GM12878 (cell line): ENCODE data around the gene VDR. TPM values are rescaled to one million over a fixed set of nuclear protein-coding genes. Genes with fewer than 3 reads are reported as not detected.

Source experiments
- ATAC-seq: fragments of 200-7000 bp; cut with Tn5 transposase; 3 replicates; pipeline ENCODE4 v1.9.1; 2020; ENCODE audit warnings: mild to moderate bottlenecking, moderate library complexity
- BruUV-seq: library from RNA; stranded (reverse); fragments of 400-500 nt; replicated peaks from 2 replicates; lab custom pipeline; 2021; lab: Mats Ljungman, UMichigan
- CTCF ChIA-PET: fragments of 300-600 bp; sonication (Branson Sonifier 250); formaldehyde crosslinking; extraction: SDS; loops from one replicate; lab custom pipeline; 2021; ENCODE audit warnings: inconsistent platforms; lab: Yijun Ruan, JAX
- POLR2A ChIA-PET: fragments of 350-600 bp; formaldehyde crosslinking; extraction: SDS; loops from one replicate; lab custom pipeline; 2021; ENCODE audit warnings: inconsistent platforms; lab: Charles Lee
- RAD21 ChIA-PET: fragments of 300-600 bp; sonication (Branson Sonifier 250); formaldehyde crosslinking; loops from one replicate; lab custom pipeline; 2023; ENCODE audit warnings: antibody characterized with exemption; ENCODE audit not compliant: unreplicated experiment; lab: Charles Lee
- SMC1A ChIA-PET: fragments of 300-600 bp; sonication (Branson Sonifier 250); formaldehyde crosslinking; loops from one replicate; lab custom pipeline; 2023; ENCODE audit not compliant: unreplicated experiment, uncharacterized antibody; lab: Charles Lee
- DNase-seq: peaks from one replicate; pipeline ENCODE4 v3.0.0-alpha.2; 2011; ENCODE audit warnings: low read depth, low spot score
- FAIRE-seq: peaks from 3 replicates; lab custom pipeline; 2011; peaks lifted over from hg19 to GRCh38; lab: Jason Lieb, UNC
- H2AFZ ChIP-seq: 2 replicates; pipeline ENCODE4 v1.6.0; 2011; ENCODE audit warnings: low read depth, low read length, control low read depth; ENCODE audit not compliant: control insufficient read depth
- H3K27ac ChIP-seq: 2 replicates; pipeline ENCODE4 v1.5.1; 2011; ENCODE audit warnings: control low read depth; ENCODE audit not compliant: control insufficient read depth, insufficient read depth
- H3K27me3 ChIP-seq, 2 experiments: replicated peaks in 1 of 2; 2 replicates each; pipeline versions ENCODE4 v1.6.0 to v1.6.1; 2011; ENCODE audit warnings: low read length in 1 of 2; ENCODE audit not compliant: control insufficient read depth in 2 of 2, insufficient read depth in 2 of 2
- H3K36me3 ChIP-seq, 2 experiments: 2 replicates each; pipeline ENCODE4 v1.5.1; 2011; ENCODE audit warnings: low read length in 1 of 2; ENCODE audit not compliant: control insufficient read depth in 2 of 2, insufficient read depth in 2 of 2
- H3K4me1 ChIP-seq: 2 replicates; pipeline ENCODE4 v1.6.1; 2011; ENCODE audit warnings: mild to moderate bottlenecking, low read length, moderate library complexity, mixed read lengths; ENCODE audit not compliant: control insufficient read depth, insufficient read depth
- H3K4me2 ChIP-seq: 2 replicates; pipeline ENCODE4 v1.6.0; 2011; ENCODE audit warnings: control low read depth; ENCODE audit not compliant: control insufficient read depth, insufficient read depth
- H3K4me3 ChIP-seq: fragments of 200-600 bp; sonication (generic); 2 replicates; pipeline ENCODE4 v1.5.1; 2016
- H3K79me2 ChIP-seq: 2 replicates; pipeline ENCODE4 v1.6.0; 2011; ENCODE audit warnings: low read length; ENCODE audit not compliant: control insufficient read depth, insufficient read depth
- H3K9ac ChIP-seq: 2 replicates; pipeline ENCODE4 v1.8.0; 2011; ENCODE audit warnings: low read length, control low read depth, mixed read lengths; ENCODE audit not compliant: control insufficient read depth, insufficient read depth
- H3K9me3 ChIP-seq: replicated peaks from 3 replicates; pipeline ENCODE4 v1.5.1; 2011; ENCODE audit warnings: mild to moderate bottlenecking, low read length; ENCODE audit not compliant: control insufficient read depth, insufficient read depth
- H4K20me1 ChIP-seq: 2 replicates; pipeline ENCODE4 v1.6.0; 2011; ENCODE audit not compliant: control insufficient read depth, insufficient read depth
- BCL3 ChIP-seq: IDR thresholded peaks from 2 replicates; pipeline ENCODE4 v1.6.1; 2011; ENCODE audit warnings: borderline replicate concordance, low read depth, mild to moderate bottlenecking, moderate library complexity, low read length; ENCODE audit not compliant: insufficient read depth, poor library complexity, severe bottlenecking
- CBX5 ChIP-seq: sonication (generic); IDR thresholded peaks from 2 replicates; pipeline ENCODE4 v1.6.1; 2016; ENCODE audit warnings: low read depth, moderate library complexity, mild to moderate bottlenecking, inconsistent platforms
- FOXK2 ChIP-seq: fragments of 450-650 bp; IDR thresholded peaks from 2 replicates; pipeline ENCODE4 v1.6.1; 2017; ENCODE audit warnings: mild to moderate bottlenecking, moderate library complexity
- HSF1 ChIP-seq: fragments of 150-350 bp; IDR thresholded peaks from 2 replicates; pipeline ENCODE4 v1.6.1; 2014; ENCODE audit warnings: mild to moderate bottlenecking, low read depth, low read length
- KAT2A ChIP-seq: conservative IDR thresholded peaks from 2 replicates; pipeline ENCODE4 v1.6.1; 2011; ENCODE audit warnings: low read depth, low read length; ENCODE audit not compliant: control insufficient read depth
- MTA3 ChIP-seq: IDR thresholded peaks from 2 replicates; pipeline ENCODE4 v1.6.1; 2012; ENCODE audit warnings: low read length, inconsistent platforms, borderline replicate concordance
- MYB ChIP-seq: fragments of 150-350 bp; IDR thresholded peaks from 2 replicates; pipeline ENCODE4 v1.6.1; 2014; ENCODE audit warnings: mild to moderate bottlenecking, low read depth, low read length, borderline replicate concordance
- NR2F1 ChIP-seq: fragments of 450-650 bp; conservative IDR thresholded peaks from 2 replicates; pipeline ENCODE4 v1.6.1; 2017; ENCODE audit warnings: mild to moderate bottlenecking
- SKIL ChIP-seq: fragments of 450-650 bp; IDR thresholded peaks from 2 replicates; pipeline ENCODE4 v1.6.1; 2017; ENCODE audit warnings: mild to moderate bottlenecking, low read depth, inconsistent platforms; ENCODE audit not compliant: poor library complexity, severe bottlenecking
- SMC3 ChIP-seq: IDR thresholded peaks from 2 replicates; pipeline ENCODE4 v1.6.1; 2011; ENCODE audit warnings: low read length, improper control_type of control experiment, borderline replicate concordance
- ZNF274 ChIP-seq: IDR thresholded peaks from one replicate; pipeline ENCODE4 v1.8.0; 2011; ENCODE audit not compliant: insufficient read length, insufficient read depth
- ZSCAN29 ChIP-seq: fragments of 450-650 bp; IDR thresholded peaks from 2 replicates; pipeline ENCODE4 v1.6.1; 2017; ENCODE audit warnings: mild to moderate bottlenecking, moderate library complexity
- WGBS: methylation state at CpG from one replicate; pipeline ENCODE4 v1.1.6; 2016; ENCODE audit warnings: low lambda C conversion rate; ENCODE audit not compliant: insufficient replicate concordance, insufficient coverage; ENCODE audit errors: missing lambda C conversion rate; 5-methylcytosine and 5-hydroxymethylcytosine counted together
- in situ Hi-C: fragments of 300-500 bp; cut with MboI; formaldehyde crosslinking; loops from 9 replicates; pipeline ENCODE4 v1.14.3; 2018; ENCODE audit warnings: mixed read lengths
- intact Hi-C: fragments of 100-400 bp; cut with micrococcal nuclease; formaldehyde crosslinking; loops from one replicate; pipeline ENCODE4 v1.14.2; 2022; ENCODE audit not compliant: unreplicated experiment
- polyA plus RNA-seq, 11 experiments: library from polyadenylated mRNA; depleted of rRNA in 4 of 11; unstranded in 6 of 11; stranded (reverse) in 5 of 11; fragments of >200 nt; fragmentation: Nextera tagmentation in 4 of 11; fragmentation: Illumina TruSeq in 1 of 11; extraction: Ambion mirVana in 4 of 11; extraction: Trizol in 1 of 11; gene quantifications; 1 replicate in 1 of 11; 2 replicates in 10 of 11; pipeline versions ENCODE4 v1.2.1 to v1.2.3, GENCODE V29; 2011 to 2016; ENCODE audit warnings: inconsistent platforms in 2 of 11, missing spikeins in 2 of 11, low read depth in 1 of 11
- total RNA-seq, 4 experiments: library from RNA; depleted of rRNA in 3 of 4; stranded (reverse); fragments of >200 nt in 3 of 4; fragmentation: Illumina TruSeq in 1 of 4; extraction: Trizol in 1 of 4; gene quantifications; 2 replicates each; pipeline versions ENCODE4 v1.2.1 to v1.2.3, GENCODE V29; 2013 to 2021

The VDR gene
- total and polyA plus RNA-seq, 10 of the 15 experiments (the other 5 are each of a cell fraction or from before 2014, with no cell fraction given), result 0.27 to 7.9 (median 3.0) TPM

GRCh38 chr12:47854531-47854930 lies 50.3 kb downstream of the VDR start:
- SMC1A ChIA-PET, result no interaction called here
- H3K36me3 ChIP-seq, result no peaks in the 10 kb centered on the region
- TF ChIP-seq ZNF274 (no peak), FOXK2 (no peak), HSF1 (no peak), BCL3 (no peak), MYB (no peak), SMC3 (no peak), ZSCAN29 (no peak), NR2F1 (no peak), CBX5 (no peak), MTA3 (no peak), KAT2A (no peak), SKIL (no peak)
- in situ Hi-C loops (no loop called here), intact Hi-C loops (no loop called here)
- BruUV-seq, result no TSS peak
- H3K79me2 ChIP-seq, result no peaks in the 10 kb centered on the region
- ATAC-seq (no peak), FAIRE-seq (no peak), DNase-seq (no peak)
- H4K20me1 ChIP-seq, result no peaks in the 10 kb centered on the region
- no peak overlapping the region for H3K27ac ChIP-seq
- H2AFZ ChIP-seq, result no peak overlapping the region
- POLR2A ChIA-PET, result no interaction called here
- CTCF ChIA-PET, result no interaction called here
- no peak overlapping the region for H3K4me2 ChIP-seq
- RAD21 ChIA-PET, result no interaction called here
- H3K9ac ChIP-seq, result no peak overlapping the region
- no peaks in the 10 kb centered on the region for H3K9me3 ChIP-seq
- H3K27me3 ChIP-seq, result no peaks in the 10 kb centered on the region
- 99% methylated on average over 5 of the region's 5 CpGs for WGBS
- H3K4me3 ChIP-seq, result no peak overlapping the region
- no peaks in the 10 kb centered on the region for H3K4me1 ChIP-seq
